ENCODE results near the gene ENOX1. TPM values are rescaled to one million over a fixed set of nuclear protein-coding genes. Genes with fewer than 3 reads are reported as not detected.

ENOX1 gene
- total and polyA plus RNA-seq, 7 donors: 0.34 to 7.1 (median 1.1) TPM

- Histone ChIP-seq H3K4me3 (no peak overlapping the region), H3K27me3 (ENCODE audit: insufficient read depth in 3 of 3, low read length in 2 of 3) (no peaks in the 10 kb centered on the region), H3K9me3 (no peaks in the 10 kb centered on the region), H3K36me3 (ENCODE audit: insufficient read depth in 1 of 2, low read depth in 1 of 2) (no peaks in the 10 kb centered on the region), H3K4me1 (peaks cover 6% of the 10 kb centered on the region), H3K27ac (no peak overlapping the region)
- ATAC-seq (no peak), DNase-seq (no peak)
- no peak for TF ChIP-seq CTCF (IDR thresholded peaks at IDR 0.05)
- intact Hi-C loops (cut with DNase I): no loop called here
- WGBS, 3 donors: 55 to 73% (median 65%) methylated on average over 4 of the region's 4 CpGs
These were observed 511.9 kb downstream of the ENOX1 start for GRCh38 chr13:43274881-43275280.

- no peak for DNase-seq
- WGBS, 3 donors: 95 to 98% (median 97%) methylated on average over 2 of the region's 2 CpGs
- Histone ChIP-seq H3K36me3 (ENCODE audit: insufficient read depth in 1 of 2, low read depth in 1 of 2) (no peaks in the 10 kb centered on the region), H3K27me3 (ENCODE audit: insufficient read depth in 3 of 3, low read length in 2 of 3) (no peaks in the 10 kb centered on the region), H3K4me3 (no peak overlapping the region), H3K9me3 (no peaks in the 10 kb centered on the region), H3K27ac (no peak overlapping the region), H3K4me1 (peaks cover 17% of the 10 kb centered on the region)
- no peak for TF ChIP-seq CTCF (IDR thresholded peaks at IDR 0.05)
- ATAC-seq: no peak
- intact Hi-C loops (cut with DNase I): no loop called here
These were observed 513.4 kb downstream of the ENOX1 start for GRCh38 chr13:43273362-43273761.

- WGBS, 3 donors: 77 to 83% (median 80%) methylated on average over 5 of the region's 5 CpGs
- H3K9me3 ChIP-seq: no peaks in the 10 kb centered on the region
- intact Hi-C loops (cut with DNase I): no loop called here
- H3K4me1 ChIP-seq: peaks cover 19% of the 10 kb centered on the region
- TF ChIP-seq CTCF (IDR thresholded peaks at IDR 0.05): no peak
- no peaks in the 10 kb centered on the region for H3K36me3 ChIP-seq (ENCODE audit: insufficient read depth in 1 of 2, low read depth in 1 of 2)
- H3K27ac ChIP-seq: no peak overlapping the region
- ATAC-seq (no peak), DNase-seq (no peak)
- no peaks in the 10 kb centered on the region for H3K27me3 ChIP-seq (ENCODE audit: insufficient read depth in 3 of 3, low read length in 2 of 3)
- no peak overlapping the region for H3K4me3 ChIP-seq
These were observed 513.9 kb downstream of the ENOX1 start for GRCh38 chr13:43272851-43273250.

- Histone ChIP-seq H3K27me3 (ENCODE audit: insufficient read depth in 3 of 3, low read length in 2 of 3) (no peaks in the 10 kb centered on the region), H3K9me3 (no peaks in the 10 kb centered on the region), H3K4me1 (peaks cover 19% of the 10 kb centered on the region), H3K36me3 (ENCODE audit: insufficient read depth in 1 of 2, low read depth in 1 of 2) (no peaks in the 10 kb centered on the region), H3K4me3 (no peak overlapping the region), H3K27ac (no peak overlapping the region)
- no peak for TF ChIP-seq CTCF (IDR thresholded peaks at IDR 0.05)
- no peak for DNase-seq
- intact Hi-C loops (cut with DNase I): no loop called here
- no peak for ATAC-seq
- 93 to 96% (median 96%) methylated on average over 2 of the region's 2 CpGs for WGBS, 3 donors
These were observed 515.6 kb downstream of the ENOX1 start for GRCh38 chr13:43271152-43271551.

GRCh38 chr13:43270130-43270830 lies 516.5 kb downstream of the ENOX1 start:
- peaks cover 19% of the 10 kb centered on the region for H3K4me1 ChIP-seq
- H3K36me3 ChIP-seq (ENCODE audit: insufficient read depth in 1 of 2, low read depth in 1 of 2): no peaks in the 10 kb centered on the region
- no peak overlapping the region for H3K27ac ChIP-seq
- no peak overlapping the region for H3K4me3 ChIP-seq
- 92 to 97% (median 94%) methylated on average over 4 of the region's 4 CpGs for WGBS, 3 donors
- H3K9me3 ChIP-seq: no peaks in the 10 kb centered on the region
- intact Hi-C loops (cut with DNase I): no loop called here
- no peak for DNase-seq
- no peak for TF ChIP-seq CTCF (IDR thresholded peaks at IDR 0.05)
- H3K27me3 ChIP-seq (ENCODE audit: insufficient read depth in 3 of 3, low read length in 2 of 3): no peaks in the 10 kb centered on the region
- ATAC-seq: no peak
